IMR-90 (cell line): ENCODE data around the gene SPAG4. TPM values are rescaled to one million over a fixed set of nuclear protein-coding genes. Genes with fewer than 3 reads are reported as not detected.

ENCODE experiments used
- ATAC-seq: fragments of 200-7000 bp; cut with Tn5 transposase; 2 replicates; pipeline ENCODE4 v1.9.1; 2020; ENCODE audit warnings: low read depth, mild to moderate bottlenecking, moderate library complexity
- BruUV-seq: library from RNA; stranded (reverse); fragments of 400-500 nt; replicated peaks from 2 replicates; lab custom pipeline; 2021; lab: Mats Ljungman, UMichigan
- CTCF ChIA-PET: fragments of 300-600 bp; formaldehyde crosslinking; extraction: SDS; loops from one replicate; lab custom pipeline; 2021; ENCODE audit warnings: antibody characterized with exemption; lab: Yijun Ruan, JAX
- POLR2A ChIA-PET: fragments of 300-600 bp; sonication (Branson Sonifier 250); formaldehyde crosslinking; loops from one replicate; lab custom pipeline; 2022; ENCODE audit warnings: antibody characterized with exemption; ENCODE audit not compliant: unreplicated experiment; lab: Charles Lee
- DNase-seq: peaks from one replicate; pipeline ENCODE4 v3.0.0; 2013
- H2AFZ ChIP-seq: replicated peaks from 2 replicates; pipeline ENCODE3; 2013; ENCODE audit warnings: low read length, mild to moderate bottlenecking; ENCODE audit not compliant: poor library complexity
- H2AK5ac ChIP-seq: 2 replicates; pipeline ENCODE4 v1.6.1; 2013; ENCODE audit warnings: low read depth, low read length, inconsistent platforms
- H2AK9ac ChIP-seq: replicated peaks from 2 replicates; pipeline ENCODE3; 2013; ENCODE audit warnings: mild to moderate bottlenecking, low read depth, low read length, moderate library complexity; ENCODE audit not compliant: poor library complexity
- H2BK120ac ChIP-seq: 2 replicates; pipeline ENCODE4 v1.6.1; 2013; ENCODE audit warnings: low read depth, low read length, inconsistent platforms
- H2BK15ac ChIP-seq: 3 replicates; pipeline ENCODE4 v1.6.1; 2013; ENCODE audit warnings: low read depth, low read length, inconsistent platforms
- H2BK20ac ChIP-seq: 2 replicates; pipeline ENCODE4 v1.6.1; 2013; ENCODE audit warnings: low read depth, mild to moderate bottlenecking, inconsistent platforms, low read length, moderate library complexity
- H2BK5ac ChIP-seq: 2 replicates; pipeline ENCODE4 v1.6.1; 2013; ENCODE audit warnings: mild to moderate bottlenecking, low read depth, low read length, inconsistent platforms; ENCODE audit not compliant: poor library complexity, severe bottlenecking
- H3K14ac ChIP-seq: replicated peaks from 2 replicates; pipeline ENCODE4 v1.6.1; 2013; ENCODE audit warnings: low read depth, low read length, inconsistent platforms
- H3K18ac ChIP-seq: 2 replicates; pipeline ENCODE4 v1.6.1; 2013; ENCODE audit warnings: low read depth, low read length, control low read depth
- H3K23ac ChIP-seq: 2 replicates; pipeline ENCODE4 v1.6.1; 2013; ENCODE audit warnings: low read depth, low read length, inconsistent platforms
- H3K27ac ChIP-seq: 2 replicates; pipeline ENCODE4 v1.5.1; 2013; ENCODE audit warnings: mild to moderate bottlenecking, control low read depth, low read length; ENCODE audit not compliant: insufficient read depth
- H3K27me3 ChIP-seq: 2 replicates; pipeline ENCODE4 v1.6.1; 2013; ENCODE audit warnings: low read length; ENCODE audit not compliant: control insufficient read depth, insufficient read depth
- H3K36me3 ChIP-seq: 2 replicates; pipeline ENCODE4 v1.6.1; 2013; ENCODE audit warnings: low read length, mixed read lengths; ENCODE audit not compliant: control insufficient read depth, insufficient read depth
- H3K4ac ChIP-seq: 2 replicates; pipeline ENCODE4 v1.6.1; 2013; ENCODE audit warnings: low read depth, low read length, inconsistent platforms
- H3K4me1 ChIP-seq: 2 replicates; pipeline ENCODE4 v1.6.1; 2013; ENCODE audit warnings: low read length, mixed read lengths; ENCODE audit not compliant: control insufficient read depth, insufficient read depth
- H3K4me2 ChIP-seq: 2 replicates; pipeline ENCODE4 v1.6.1; 2013; ENCODE audit warnings: low read depth, mild to moderate bottlenecking, control low read depth, low read length, moderate library complexity
- H3K4me3 ChIP-seq: 2 replicates; pipeline ENCODE4 v1.5.1; 2013; ENCODE audit warnings: low read depth, mild to moderate bottlenecking, control low read depth, low read length, moderate library complexity; ENCODE audit not compliant: insufficient read depth
- H3K56ac ChIP-seq: 2 replicates; pipeline ENCODE4 v1.6.1; 2013; ENCODE audit warnings: low read length, inconsistent platforms; ENCODE audit not compliant: insufficient read depth; ENCODE audit errors: extremely low read depth
- H3K79me1 ChIP-seq, 2 experiments: 2 replicates each; pipeline ENCODE4 v1.6.1; 2013; ENCODE audit warnings: low read length in 2 of 2, inconsistent platforms in 1 of 2, low read depth in 1 of 2
- H3K9ac ChIP-seq: 2 replicates; pipeline ENCODE4 v1.6.1; 2013; ENCODE audit warnings: low read depth, low read length, control low read depth
- H3K9me1 ChIP-seq: 2 replicates; pipeline ENCODE4 v1.6.1; 2013; ENCODE audit warnings: low read length, inconsistent platforms; ENCODE audit not compliant: insufficient read depth
- H3K9me3 ChIP-seq: 2 replicates; pipeline ENCODE4 v1.6.1; 2013; ENCODE audit warnings: low read length; ENCODE audit not compliant: control insufficient read depth, insufficient read depth
- H4K20me1 ChIP-seq: 2 replicates; pipeline ENCODE4 v1.6.1; 2013; ENCODE audit warnings: low read length, inconsistent platforms; ENCODE audit not compliant: insufficient read depth
- H4K5ac ChIP-seq: 2 replicates; pipeline ENCODE4 v1.6.1; 2013; ENCODE audit warnings: mild to moderate bottlenecking, low read depth, low read length, control low read depth
- H4K8ac ChIP-seq, 2 experiments: 2 replicates each; pipeline ENCODE4 v1.6.1; 2013; ENCODE audit warnings: low read depth in 2 of 2, low read length in 2 of 2, control low read depth in 1 of 2, inconsistent platforms in 1 of 2
- H4K91ac ChIP-seq: 2 replicates; pipeline ENCODE4 v1.6.1; 2013; ENCODE audit warnings: low read depth, low read length, inconsistent platforms; ENCODE audit not compliant: insufficient read depth
- BHLHE40 ChIP-seq: fragments of 150-350 bp; IDR thresholded peaks from 2 replicates; pipeline ENCODE4 v1.6.1; 2016; ENCODE audit warnings: mild to moderate bottlenecking, low read depth, low read length
- CEBPB ChIP-seq: IDR thresholded peaks from 2 replicates; pipeline ENCODE4 v1.6.1; 2012; ENCODE audit warnings: low read depth, low read length, improper control_type of control experiment
- FOS ChIP-seq: fragments of 150-350 bp; IDR thresholded peaks from 2 replicates; pipeline ENCODE4 v1.6.1; 2016; ENCODE audit warnings: low read depth, low read length
- MXI1 ChIP-seq: IDR thresholded peaks from 2 replicates; pipeline ENCODE4 v1.6.1; 2012; ENCODE audit warnings: low read depth, mild to moderate bottlenecking, low read length, moderate library complexity, borderline replicate concordance
- POLR2A ChIP-seq: IDR thresholded peaks from 2 replicates; pipeline ENCODE4 v1.6.1; 2012; ENCODE audit warnings: mild to moderate bottlenecking, low read depth, low read length
- WGBS, 2 experiments: methylation state at CpG; one replicate each; pipeline versions ENCODE4 v1.1.5 to v1.1.7; 2013; ENCODE audit warnings: missing lambda C conversion rate in 2 of 2; ENCODE audit not compliant: insufficient read length in 1 of 2; ENCODE audit errors: extremely low coverage in 2 of 2; 5-methylcytosine and 5-hydroxymethylcytosine counted together
- dilution Hi-C: fragments of 300-500 bp; cut with HindIII; formaldehyde crosslinking; loops from one replicate; pipeline ENCODE4 v1.14.3; 2018; ENCODE audit warnings: low sequenced_read_pairs; ENCODE audit not compliant: unreplicated experiment
- in situ Hi-C: fragments of 300-500 bp; cut with MboI; formaldehyde crosslinking; loops from 3 replicates; pipeline ENCODE4 v1.14.3; 2019; ENCODE audit warnings: low sequenced_read_pairs, inconsistent platforms, mixed read lengths
- intact Hi-C: fragments of 100-400 bp; cut with micrococcal nuclease; formaldehyde crosslinking; loops from 2 replicates; pipeline ENCODE4 v1.10.0; 2022
- polyA plus RNA-seq, 3 experiments: library from polyadenylated mRNA; depleted of rRNA; stranded (reverse); fragments of >200 nt; gene quantifications; 2 replicates each; pipeline ENCODE4 v1.2.3, GENCODE V29; 2012; ENCODE audit warnings: low replicate concordance in 1 of 3
- total RNA-seq: library from RNA; depleted of rRNA; stranded (reverse); fragments of >200 nt; gene quantifications from 2 replicates; pipeline ENCODE4 v1.2.3, GENCODE V29; 2012
- TF ChIP-seq, protein P1 (sequence below): fragments of 150-350 bp; IDR thresholded peaks from 2 replicates; pipeline ENCODE4 v1.6.1; 2017; ENCODE audit warnings: mild to moderate bottlenecking, antibody characterized with exemption, low read length, low read depth
- TF ChIP-seq, protein P2 (sequence below): fragments of 150-350 bp; IDR thresholded peaks from 2 replicates; pipeline ENCODE4 v1.6.1; 2016; ENCODE audit warnings: low read depth, mild to moderate bottlenecking, low read length, moderate library complexity, borderline replicate concordance
- TF ChIP-seq, protein P3 (sequence below): conservative IDR thresholded peaks from 2 replicates; pipeline ENCODE4 v1.5.1; 2012; ENCODE audit warnings: mild to moderate bottlenecking, low read depth, low read length, improper control_type of control experiment

Gene SPAG4
- total and polyA plus RNA-seq, 2 of the 4 experiments (the other 2 are of a cell fraction) = 1.8 to 5.5 TPM

DNA sequence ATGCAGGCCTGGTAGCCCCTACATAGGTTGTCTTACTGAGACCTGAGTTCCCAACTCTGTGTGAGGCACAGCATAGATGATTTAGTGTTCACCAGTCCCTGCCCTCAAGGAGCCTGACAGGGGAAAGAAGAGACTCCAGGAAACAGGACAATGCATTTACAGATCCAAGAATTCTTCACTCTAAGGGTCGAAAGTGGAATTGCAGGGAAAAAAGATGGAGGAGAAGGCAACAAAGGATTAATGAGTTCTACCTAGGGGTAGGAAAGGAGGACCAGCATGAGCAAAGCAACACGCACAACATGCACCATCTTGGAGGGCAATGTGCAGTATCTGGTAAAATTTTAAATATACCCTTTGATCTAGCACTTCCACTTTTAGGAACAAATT lies 5.9 kb downstream of the SPAG4 start:
- Histone ChIP-seq H3K4ac (no peak overlapping the region), H4K5ac (no peak overlapping the region), H4K91ac (no peak overlapping the region), H2BK120ac (no peak overlapping the region), H3K18ac (no peak overlapping the region), H2AK5ac (no peak overlapping the region), H3K27ac (no peak overlapping the region), H3K9me1 (peaks cover 11% of the 10 kb centered on the region), H3K9me3 (no peaks in the 10 kb centered on the region), H2AK9ac (no peak overlapping the region), H4K8ac (no peak overlapping the region), H3K23ac (no peak overlapping the region), H3K9ac (no peak overlapping the region), H2BK5ac (no peak overlapping the region), H4K20me1 (0 out of 2 replicates have a peak, but pooled peaks cover 11% of the 10 kb centered on the region), H2BK20ac (no peak overlapping the region), H3K36me3 (peaks cover 19% of the 10 kb centered on the region), H3K27me3 (no peaks in the 10 kb centered on the region), H3K79me1 (peaks cover 7 to 31% of the 10 kb centered on the region in 2 experiments), H3K14ac (no peak overlapping the region), H2AFZ (no peak overlapping the region), H3K4me2 (no peak overlapping the region), H3K4me3 (no peak overlapping the region), H2BK15ac (no peak overlapping the region), H3K4me1 (peaks cover 10% of the 10 kb centered on the region), H3K56ac (no peak overlapping the region)
- WGBS, 2 experiments = no CpG with 5 or more reads among the region's 2 CpGs
- no TSS peak for BruUV-seq
- POLR2A ChIA-PET = no interaction called here
- TF ChIP-seq BHLHE40 (no peak), MXI1 (no peak), FOS (no peak), POLR2A (no peak), CEBPB (no peak)
- TF ChIP-seq, protein P1, sequence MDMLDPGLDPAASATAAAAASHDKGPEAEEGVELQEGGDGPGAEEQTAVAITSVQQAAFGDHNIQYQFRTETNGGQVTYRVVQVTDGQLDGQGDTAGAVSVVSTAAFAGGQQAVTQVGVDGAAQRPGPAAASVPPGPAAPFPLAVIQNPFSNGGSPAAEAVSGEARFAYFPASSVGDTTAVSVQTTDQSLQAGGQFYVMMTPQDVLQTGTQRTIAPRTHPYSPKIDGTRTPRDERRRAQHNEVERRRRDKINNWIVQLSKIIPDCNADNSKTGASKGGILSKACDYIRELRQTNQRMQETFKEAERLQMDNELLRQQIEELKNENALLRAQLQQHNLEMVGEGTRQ = no peak
- TF ChIP-seq, protein P2, sequence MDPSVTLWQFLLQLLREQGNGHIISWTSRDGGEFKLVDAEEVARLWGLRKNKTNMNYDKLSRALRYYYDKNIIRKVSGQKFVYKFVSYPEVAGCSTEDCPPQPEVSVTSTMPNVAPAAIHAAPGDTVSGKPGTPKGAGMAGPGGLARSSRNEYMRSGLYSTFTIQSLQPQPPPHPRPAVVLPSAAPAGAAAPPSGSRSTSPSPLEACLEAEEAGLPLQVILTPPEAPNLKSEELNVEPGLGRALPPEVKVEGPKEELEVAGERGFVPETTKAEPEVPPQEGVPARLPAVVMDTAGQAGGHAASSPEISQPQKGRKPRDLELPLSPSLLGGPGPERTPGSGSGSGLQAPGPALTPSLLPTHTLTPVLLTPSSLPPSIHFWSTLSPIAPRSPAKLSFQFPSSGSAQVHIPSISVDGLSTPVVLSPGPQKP = no peak
- TF ChIP-seq, protein P3, sequence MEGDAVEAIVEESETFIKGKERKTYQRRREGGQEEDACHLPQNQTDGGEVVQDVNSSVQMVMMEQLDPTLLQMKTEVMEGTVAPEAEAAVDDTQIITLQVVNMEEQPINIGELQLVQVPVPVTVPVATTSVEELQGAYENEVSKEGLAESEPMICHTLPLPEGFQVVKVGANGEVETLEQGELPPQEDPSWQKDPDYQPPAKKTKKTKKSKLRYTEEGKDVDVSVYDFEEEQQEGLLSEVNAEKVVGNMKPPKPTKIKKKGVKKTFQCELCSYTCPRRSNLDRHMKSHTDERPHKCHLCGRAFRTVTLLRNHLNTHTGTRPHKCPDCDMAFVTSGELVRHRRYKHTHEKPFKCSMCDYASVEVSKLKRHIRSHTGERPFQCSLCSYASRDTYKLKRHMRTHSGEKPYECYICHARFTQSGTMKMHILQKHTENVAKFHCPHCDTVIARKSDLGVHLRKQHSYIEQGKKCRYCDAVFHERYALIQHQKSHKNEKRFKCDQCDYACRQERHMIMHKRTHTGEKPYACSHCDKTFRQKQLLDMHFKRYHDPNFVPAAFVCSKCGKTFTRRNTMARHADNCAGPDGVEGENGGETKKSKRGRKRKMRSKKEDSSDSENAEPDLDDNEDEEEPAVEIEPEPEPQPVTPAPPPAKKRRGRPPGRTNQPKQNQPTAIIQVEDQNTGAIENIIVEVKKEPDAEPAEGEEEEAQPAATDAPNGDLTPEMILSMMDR = no peak
- no peak for ATAC-seq
- in situ Hi-C loops (no loop called here), dilution Hi-C loops (no loop called here), intact Hi-C loops (no loop called here)
- no peak for DNase-seq
- CTCF ChIA-PET = no interaction called here
